WERI-Rb-1 (cell line): ENCODE data around the gene ZNF14.
"Not testable (repeated sequence)": the region's sequence is repeated elsewhere in the genome, so short reads cannot be mapped to it uniquely, and the experiment has no call there.

Experiments
- DNase-seq: peaks from one replicate; pipeline ENCODE4 v3.0.0-alpha.2; 2020
- H3K27ac ChIP-seq: fragments of 250-450 bp; sonication (Bioruptor Pico); 2 replicates; pipeline ENCODE4 v1.5.1; 2020; ENCODE audit warnings: mild to moderate bottlenecking, moderate library complexity
- H3K27me3 ChIP-seq: fragments of 250-450 bp; sonication (Bioruptor Pico); 2 replicates; pipeline ENCODE4 v1.5.1; 2021; ENCODE audit warnings: mild to moderate bottlenecking, low read depth, moderate library complexity; ENCODE audit not compliant: insufficient read depth, severe bottlenecking
- H3K36me3 ChIP-seq: fragments of 250-450 bp; sonication (Bioruptor Pico); 2 replicates; pipeline ENCODE4 v1.5.1; 2020; ENCODE audit warnings: mild to moderate bottlenecking, moderate library complexity
- H3K4me3 ChIP-seq: 2 replicates; pipeline ENCODE4 v1.5.1; 2011; ENCODE audit warnings: low read depth, mild to moderate bottlenecking, control low read depth, low read length
- H3K9me3 ChIP-seq: fragments of 250-450 bp; sonication (Bioruptor Pico); 2 replicates; pipeline ENCODE4 v1.5.1; 2021; ENCODE audit warnings: mild to moderate bottlenecking, moderate library complexity; ENCODE audit not compliant: severe bottlenecking
- CTCF ChIP-seq: IDR thresholded peaks from 2 replicates; pipeline ENCODE4 v1.5.1; 2011; ENCODE audit warnings: low read depth, mild to moderate bottlenecking, control low read depth, inconsistent platforms, low read length

The ZNF14 gene

GRCh38 chr19:19670070-19670551 lies 62.8 kb downstream of the ZNF14 start:
- no peaks in the 10 kb centered on the region for H3K27me3 ChIP-seq
- no peak overlapping the region for H3K27ac ChIP-seq
- no peak overlapping the region for H3K4me3 ChIP-seq

GRCh38 chr19:19668230-19669012 lies 64.5 kb downstream of the ZNF14 start, which contains the start of gene ZNF101:
Gene ZNF101, plus strand, starts transcription at chr19:19668839. Its CDS starts 125 bp downstream, at chr19:19668964.
- H3K27me3 ChIP-seq = no peaks in the 10 kb centered on the region
- TF ChIP-seq CTCF = no peak
- peak within 1 kb of the TSS; percentile 83 for H3K4me3 ChIP-seq
- H3K9me3 ChIP-seq = no peaks in the 10 kb centered on the region
- peak; percentile 97 for DNase-seq
- peak within 1 kb of the TSS; percentile 88 for H3K27ac ChIP-seq
- H3K36me3 ChIP-seq = peaks cover 16% of the 10 kb centered on the region

More at GRCh38 chr19:19670070-19670551, 62.8 kb downstream of the ZNF14 start:
- no peak for TF ChIP-seq CTCF
- no peak for DNase-seq
- H3K36me3 ChIP-seq = peaks cover 31% of the 10 kb centered on the region
- no peaks in the 10 kb centered on the region for H3K9me3 ChIP-seq

GRCh38 chr19:19665420-19665948 lies 67.4 kb downstream of the ZNF14 start:
- not testable (repeated sequence) for H3K9me3 ChIP-seq, H3K27me3 ChIP-seq, H3K36me3 ChIP-seq, DNase-seq, H3K4me3 ChIP-seq
- peak overlapping the region; percentile 64 for H3K27ac ChIP-seq

GRCh38 chr19:19663256-19664120 lies 69.4 kb downstream of the ZNF14 start, which contains the start of gene ATP13A1:
Gene ATP13A1, minus strand, starts transcription at chr19:19663676. Its CDS starts 10 bp downstream, at chr19:19663666.
- Histone ChIP-seq H3K4me3 (peak within 1 kb of the TSS; percentile 67), H3K9me3 (no peaks in the 10 kb centered on the region), H3K27me3 (no peaks in the 10 kb centered on the region), H3K27ac (peak within 1 kb of the TSS; percentile 89), H3K36me3 (peaks cover 21% of the 10 kb centered on the region)
- TF ChIP-seq CTCF = no peak; the same call in 1 of the 2 replicates
- peak; percentile 98 for DNase-seq

- no peak for DNase-seq
- Histone ChIP-seq H3K4me3 (peak overlapping the region; percentile 67), H3K27me3 (no peaks in the 10 kb centered on the region), H3K27ac (peak overlapping the region; percentile 89), H3K36me3 (peaks cover 28% of the 10 kb centered on the region), H3K9me3 (no peaks in the 10 kb centered on the region)
- no peak for TF ChIP-seq CTCF
Measured at GRCh38 chr19:19662871-19663255, 70.0 kb downstream of the ZNF14 start.
